Measurements from ENCODE around the gene PDE8A. TPM values are rescaled to one million over a fixed set of nuclear protein-coding genes. Genes with fewer than 3 reads are reported as not detected.

The PDE8A gene
- total RNA-seq, 2 experiments from 2014 or later = 28.3 to 32.3 TPM

DNA sequence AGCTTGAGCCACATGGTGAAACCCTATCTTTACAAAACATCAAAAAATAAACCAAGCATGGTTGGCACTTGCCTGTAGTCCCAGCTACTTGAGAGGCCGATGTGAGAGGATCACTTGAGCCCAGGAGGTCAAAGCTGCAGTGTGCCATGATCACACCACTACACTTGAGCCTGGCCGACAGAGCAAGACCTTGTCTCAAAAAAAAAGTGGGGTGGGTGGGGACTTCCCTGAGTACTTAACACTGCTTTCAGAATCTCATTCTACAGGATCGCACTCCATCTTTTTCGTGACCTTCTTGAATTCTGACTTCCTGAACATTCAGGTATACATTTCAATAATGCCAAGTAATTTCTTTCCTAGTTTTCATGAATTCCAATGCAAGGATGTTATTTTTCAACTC, 91.3 kb downstream of the PDE8A start:
- no peaks in the 10 kb centered on the region for H3K9me2 ChIP-seq (ENCODE audit: insufficient read depth, low read length)
- H3K4me2 ChIP-seq (ENCODE audit: low read length) = no peak overlapping the region
- no peaks in the 10 kb centered on the region for H3K9me3 ChIP-seq (ENCODE audit: low read length)
- POLR2A ChIA-PET = no interaction called here
- H3K4me1 ChIP-seq (ENCODE audit: insufficient read depth, low read length, poor library complexity, severe bottlenecking) = no peaks in the 10 kb centered on the region
- H4K20me1 ChIP-seq (ENCODE audit: insufficient read depth, low read length) = no peaks in the 10 kb centered on the region
- no peak overlapping the region for H3K27ac ChIP-seq (ENCODE audit: low read depth, low read length, poor library complexity, severe bottlenecking)
- TF ChIP-seq, protein P1, sequence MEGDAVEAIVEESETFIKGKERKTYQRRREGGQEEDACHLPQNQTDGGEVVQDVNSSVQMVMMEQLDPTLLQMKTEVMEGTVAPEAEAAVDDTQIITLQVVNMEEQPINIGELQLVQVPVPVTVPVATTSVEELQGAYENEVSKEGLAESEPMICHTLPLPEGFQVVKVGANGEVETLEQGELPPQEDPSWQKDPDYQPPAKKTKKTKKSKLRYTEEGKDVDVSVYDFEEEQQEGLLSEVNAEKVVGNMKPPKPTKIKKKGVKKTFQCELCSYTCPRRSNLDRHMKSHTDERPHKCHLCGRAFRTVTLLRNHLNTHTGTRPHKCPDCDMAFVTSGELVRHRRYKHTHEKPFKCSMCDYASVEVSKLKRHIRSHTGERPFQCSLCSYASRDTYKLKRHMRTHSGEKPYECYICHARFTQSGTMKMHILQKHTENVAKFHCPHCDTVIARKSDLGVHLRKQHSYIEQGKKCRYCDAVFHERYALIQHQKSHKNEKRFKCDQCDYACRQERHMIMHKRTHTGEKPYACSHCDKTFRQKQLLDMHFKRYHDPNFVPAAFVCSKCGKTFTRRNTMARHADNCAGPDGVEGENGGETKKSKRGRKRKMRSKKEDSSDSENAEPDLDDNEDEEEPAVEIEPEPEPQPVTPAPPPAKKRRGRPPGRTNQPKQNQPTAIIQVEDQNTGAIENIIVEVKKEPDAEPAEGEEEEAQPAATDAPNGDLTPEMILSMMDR (conservative IDR thresholded peaks at IDR 0.05; ENCODE audit: low read length) = no peak
- TF ChIP-seq EZH2phosphoT487 (IDR thresholded peaks at IDR 0.05; ENCODE audit: borderline replicate concordance, low read depth, low read length) = no peak
- H2AFZ ChIP-seq (ENCODE audit: low read length) = no peak overlapping the region
- H3K79me2 ChIP-seq (ENCODE audit: insufficient read depth, low read depth, low read length) = no peaks in the 10 kb centered on the region
- H3K4me3 ChIP-seq (ENCODE audit: low read depth, low read length, poor library complexity, severe bottlenecking) = no peak overlapping the region
- CTCF ChIA-PET (ENCODE audit: unreplicated experiment) = no interaction called here
- intact Hi-C loops (cut with micrococcal nuclease; ENCODE audit: unreplicated experiment) = no loop called here
- BruUV-seq (replicated peaks) = no TSS peak
- no peak for DNase-seq (ENCODE audit: low spot score)
- no peaks in the 10 kb centered on the region for H3K36me3 ChIP-seq (ENCODE audit: insufficient read depth, low read length)

DNA sequence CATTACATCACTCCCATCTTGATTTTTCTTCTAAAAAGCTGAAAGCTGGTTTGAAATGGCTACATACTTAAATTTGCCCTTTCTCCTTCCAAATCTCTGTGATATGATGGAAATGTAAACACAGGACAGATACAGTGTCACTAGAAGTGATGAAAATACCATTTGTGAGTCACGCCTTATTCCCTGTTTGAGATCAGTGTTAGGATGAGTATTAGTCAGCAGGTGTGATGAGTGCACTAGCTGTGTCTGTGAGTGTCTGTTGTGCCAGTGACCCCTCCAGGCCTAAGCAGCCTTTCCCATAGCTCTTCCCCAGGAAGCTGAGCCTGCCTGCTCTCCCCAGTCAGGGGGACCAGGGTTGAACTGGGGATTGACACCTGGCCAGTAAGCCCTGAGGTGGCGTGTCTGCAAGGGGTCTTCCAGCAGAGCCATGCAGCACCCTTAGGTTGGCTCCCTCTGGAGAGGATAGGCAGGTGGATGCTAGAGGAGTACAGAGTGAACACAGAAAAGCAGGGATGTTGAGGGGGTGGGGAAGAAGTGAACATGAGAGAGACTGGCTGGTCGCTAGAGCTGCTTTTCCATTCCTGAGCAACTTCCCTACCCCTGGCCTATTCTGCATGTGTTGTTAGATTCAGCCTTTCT, 92.0 kb downstream of the PDE8A start:
- Histone ChIP-seq H3K4me1 (ENCODE audit: insufficient read depth, low read length, poor library complexity, severe bottlenecking) (no peaks in the 10 kb centered on the region), H2AFZ (ENCODE audit: low read length) (no peak overlapping the region), H3K9me2 (ENCODE audit: insufficient read depth, low read length) (no peaks in the 10 kb centered on the region), H3K4me3 (ENCODE audit: low read depth, low read length, poor library complexity, severe bottlenecking) (no peak overlapping the region), H3K36me3 (ENCODE audit: insufficient read depth, low read length) (no peaks in the 10 kb centered on the region), H3K4me2 (ENCODE audit: low read length) (no peak overlapping the region), H3K79me2 (ENCODE audit: insufficient read depth, low read depth, low read length) (no peaks in the 10 kb centered on the region), H4K20me1 (ENCODE audit: insufficient read depth, low read length) (no peaks in the 10 kb centered on the region), H3K27ac (ENCODE audit: low read depth, low read length, poor library complexity, severe bottlenecking) (no peak overlapping the region), H3K9me3 (ENCODE audit: low read length) (no peaks in the 10 kb centered on the region)
- ChIA-PET CTCF (ENCODE audit: unreplicated experiment) (no interaction called here), POLR2A (no interaction called here)
- intact Hi-C loops (cut with micrococcal nuclease; ENCODE audit: unreplicated experiment) = no loop called here
- DNase-seq (ENCODE audit: low spot score) = no peak
- TF ChIP-seq EZH2phosphoT487 (IDR thresholded peaks at IDR 0.05; ENCODE audit: borderline replicate concordance, low read depth, low read length) = no peak
- TF ChIP-seq, protein P1 (conservative IDR thresholded peaks at IDR 0.05; ENCODE audit: low read length) = no peak
- BruUV-seq (replicated peaks) = no TSS peak

DNA sequence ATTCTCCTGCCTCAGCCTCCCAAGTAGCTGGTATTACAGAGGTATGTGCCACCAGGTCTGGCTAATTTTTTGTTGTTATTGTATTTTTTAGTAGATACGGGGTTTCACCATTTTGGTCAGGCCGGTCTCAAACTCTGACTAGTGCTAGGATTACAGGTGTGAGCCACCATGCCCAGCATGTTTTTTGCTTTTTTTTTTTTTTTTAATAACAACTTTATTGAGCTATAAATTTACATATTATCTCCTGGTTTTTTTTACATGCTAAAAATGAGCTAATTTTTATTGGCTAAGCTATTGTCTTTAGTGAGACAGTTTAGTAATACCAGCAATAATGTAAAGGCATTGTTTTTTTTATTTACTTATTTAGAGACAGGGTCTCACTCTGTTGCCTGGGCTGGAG, 105.2 kb downstream of the PDE8A start:
- intact Hi-C loops (cut with micrococcal nuclease; ENCODE audit: unreplicated experiment) = no loop called here
- DNase-seq (ENCODE audit: low spot score) = no peak
- H3K27ac ChIP-seq (ENCODE audit: low read depth, low read length, poor library complexity, severe bottlenecking) = no peak overlapping the region
- no peaks in the 10 kb centered on the region for H3K4me1 ChIP-seq (ENCODE audit: insufficient read depth, low read length, poor library complexity, severe bottlenecking)
- no TSS peak for BruUV-seq (replicated peaks)
- ChIA-PET CTCF (ENCODE audit: unreplicated experiment) (no interaction called here), POLR2A (interaction anchor here (0.8 to 1.6 kb wide), 7 partner anchors 10 to 75 kb away, joined by 3 to 7 read pairs (median 4); no protein-coding TSS in a partner anchor)
- no peaks in the 10 kb centered on the region for H3K9me2 ChIP-seq (ENCODE audit: insufficient read depth, low read length)
- no peaks in the 10 kb centered on the region for H3K9me3 ChIP-seq (ENCODE audit: low read length)
- no peak overlapping the region for H3K4me2 ChIP-seq (ENCODE audit: low read length)
- H4K20me1 ChIP-seq (ENCODE audit: insufficient read depth, low read length) = no peaks in the 10 kb centered on the region
- no peak overlapping the region for H3K4me3 ChIP-seq (ENCODE audit: low read depth, low read length, poor library complexity, severe bottlenecking)
- TF ChIP-seq EZH2phosphoT487 (IDR thresholded peaks at IDR 0.05; ENCODE audit: borderline replicate concordance, low read depth, low read length) = no peak
- TF ChIP-seq, protein P1 (conservative IDR thresholded peaks at IDR 0.05; ENCODE audit: low read length) = no peak
- no peak overlapping the region for H2AFZ ChIP-seq (ENCODE audit: low read length)
- H3K79me2 ChIP-seq (ENCODE audit: insufficient read depth, low read depth, low read length) = no peaks in the 10 kb centered on the region
- H3K36me3 ChIP-seq (ENCODE audit: insufficient read depth, low read length) = 0 out of 2 replicates have a peak, but pooled peaks cover 8% of the 10 kb centered on the region
